ENCODE measurements around the gene TTC16. TPM values are rescaled to one million over a fixed set of nuclear protein-coding genes. Genes with fewer than 3 reads are reported as not detected.
A peak's percentile ranks its signal among the peaks of the same experiment; 100 is the strongest.

The TTC16 gene
- total and polyA plus RNA-seq, 2 donors (not counting 1 experiment from before 2014, with no cell fraction given): 0.25 TPM; not detected in 1

DNA sequence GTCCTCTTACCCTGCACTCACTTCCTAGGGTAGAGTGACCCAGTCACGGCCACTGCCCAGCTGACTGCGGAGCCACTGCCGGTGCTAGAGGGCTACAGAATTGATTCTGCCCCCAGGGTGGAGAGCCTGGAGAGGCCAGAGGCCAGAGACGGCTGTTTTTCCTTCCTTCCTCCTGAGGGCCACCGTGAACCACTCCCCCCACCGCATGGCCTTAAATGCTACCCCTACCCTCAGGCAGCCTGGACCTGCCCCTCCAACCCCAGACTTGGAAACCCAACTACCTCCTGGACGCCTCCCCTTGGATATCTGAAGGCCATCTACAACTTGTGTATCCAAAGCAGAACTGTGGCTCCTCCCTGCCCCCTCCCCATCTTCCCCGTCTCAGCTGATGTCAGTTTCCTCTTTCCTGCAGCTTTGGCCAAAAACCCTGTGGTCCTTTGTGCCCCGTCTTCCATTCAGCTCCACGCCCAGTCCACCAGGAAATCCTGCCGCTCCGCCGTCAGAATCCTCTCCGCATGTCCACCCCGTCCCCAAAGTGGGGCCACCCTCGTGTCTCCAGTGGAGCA, 46.3 kb downstream of the TTC16 start:
- DNase-seq: no peak
- H3K36me3 ChIP-seq (replicated peaks in 1 of 2; ENCODE audit: control extremely low read depth in 1 of 2, control insufficient read depth in 1 of 2, extremely low read depth in 1 of 2, insufficient read depth in 2 of 2, low read length in 1 of 2): peaks cover 0 to 78% of the 10 kb centered on the region in 2 experiments
- ChIA-PET CTCF (interaction anchor here (1.6 to 2.3 kb wide), 3 partner anchors 23 to 108 kb away, joined by 3 to 11 read pairs (median 5); partner anchors contain the start of gene CDK9), POLR2A (no interaction called here)
- TF ChIP-seq, protein P1, sequence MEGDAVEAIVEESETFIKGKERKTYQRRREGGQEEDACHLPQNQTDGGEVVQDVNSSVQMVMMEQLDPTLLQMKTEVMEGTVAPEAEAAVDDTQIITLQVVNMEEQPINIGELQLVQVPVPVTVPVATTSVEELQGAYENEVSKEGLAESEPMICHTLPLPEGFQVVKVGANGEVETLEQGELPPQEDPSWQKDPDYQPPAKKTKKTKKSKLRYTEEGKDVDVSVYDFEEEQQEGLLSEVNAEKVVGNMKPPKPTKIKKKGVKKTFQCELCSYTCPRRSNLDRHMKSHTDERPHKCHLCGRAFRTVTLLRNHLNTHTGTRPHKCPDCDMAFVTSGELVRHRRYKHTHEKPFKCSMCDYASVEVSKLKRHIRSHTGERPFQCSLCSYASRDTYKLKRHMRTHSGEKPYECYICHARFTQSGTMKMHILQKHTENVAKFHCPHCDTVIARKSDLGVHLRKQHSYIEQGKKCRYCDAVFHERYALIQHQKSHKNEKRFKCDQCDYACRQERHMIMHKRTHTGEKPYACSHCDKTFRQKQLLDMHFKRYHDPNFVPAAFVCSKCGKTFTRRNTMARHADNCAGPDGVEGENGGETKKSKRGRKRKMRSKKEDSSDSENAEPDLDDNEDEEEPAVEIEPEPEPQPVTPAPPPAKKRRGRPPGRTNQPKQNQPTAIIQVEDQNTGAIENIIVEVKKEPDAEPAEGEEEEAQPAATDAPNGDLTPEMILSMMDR (IDR thresholded peaks at IDR 0.05): no peak
- TF ChIP-seq EZH2 (IDR thresholded peaks at IDR 0.05; ENCODE audit: borderline replicate concordance, insufficient read depth, low read depth, low read length, poor library complexity, severe bottlenecking): no peak
- peaks cover 99% of the 10 kb centered on the region for H4K20me1 ChIP-seq (ENCODE audit: control insufficient read depth, insufficient read depth, low read length, poor library complexity, severe bottlenecking)
- H3K27me3 ChIP-seq (replicated peaks in 1 of 4; ENCODE audit: control extremely low read depth in 1 of 4, control insufficient read depth in 3 of 4, insufficient read depth in 4 of 4, low read length in 3 of 4): no peaks in the 10 kb centered on the region
- peaks cover 5 to 26% of the 10 kb centered on the region in 2 donors for H3K4me1 ChIP-seq (ENCODE audit: control insufficient read depth in 2 of 2, insufficient read depth in 2 of 2, low read length in 2 of 2)
- H3K27ac ChIP-seq (ENCODE audit: low read length in 2 of 2): peak overlapping the region in 1 of 2 donors; percentile 12
- H3K79me2 ChIP-seq (ENCODE audit: control insufficient read depth, insufficient read depth, low read length): peaks cover 97% of the 10 kb centered on the region
- Mint-ChIP-seq H3K9me3 (ENCODE audit: insufficient read depth) (no peaks in the 10 kb centered on the region), H3K4me1 (peaks cover 42% of the 10 kb centered on the region), H3K27ac (peak overlapping the region; percentile 54), H3K4me3 (no peak overlapping the region), H3K27me3 (no peaks in the 10 kb centered on the region)
- no peaks in the 10 kb centered on the region for H3K9me3 ChIP-seq (ENCODE audit: control extremely low read depth in 1 of 3, control insufficient read depth in 2 of 3, insufficient read depth in 1 of 3, low read length in 2 of 3)
- H3K4me3 ChIP-seq (ENCODE audit: control extremely low read depth in 1 of 5, extremely low read depth in 1 of 5, insufficient read depth in 1 of 5, low read depth in 2 of 5, low read length in 4 of 5): no peak overlapping the region
- intact Hi-C loops (cut with micrococcal nuclease): no loop called here
- 71% methylated on average over 16 of the region's 16 CpGs for WGBS (ENCODE audit: insufficient coverage)
- no peak overlapping the region for H3K4me2 ChIP-seq (replicated peaks; ENCODE audit: low read depth, low read length, poor library complexity, severe bottlenecking)
- H3K9ac ChIP-seq (ENCODE audit: low read length): no peak overlapping the region
- no peak for ATAC-seq (ENCODE audit: low read depth)
- H2AFZ ChIP-seq (ENCODE audit: insufficient read depth, low read depth, low read length, poor library complexity, severe bottlenecking): no peak overlapping the region

DNA sequence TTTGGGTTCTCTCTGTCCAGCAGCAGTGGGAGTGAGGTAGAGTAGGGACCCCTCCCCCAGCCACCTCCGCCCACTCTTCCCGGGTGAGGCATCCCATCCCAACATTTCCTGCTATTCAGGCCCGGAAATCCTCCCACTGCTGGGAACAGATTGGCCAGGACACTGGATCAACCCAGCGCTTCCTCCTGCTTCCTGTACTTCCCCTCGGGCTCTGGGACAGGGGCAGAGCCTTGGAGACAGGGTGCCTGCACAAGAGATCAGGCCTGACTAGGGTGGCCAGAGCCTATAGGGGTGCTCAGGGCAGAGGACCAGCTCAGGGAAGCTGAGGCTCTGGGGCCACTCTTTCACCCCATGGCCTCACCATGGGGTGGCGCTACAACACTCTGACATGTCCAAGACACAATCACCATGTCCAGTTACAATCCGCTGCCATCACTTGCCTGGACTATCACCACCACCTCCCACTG, 48.1 kb downstream of the TTC16 start:
- Histone ChIP-seq H3K4me3 (ENCODE audit: control extremely low read depth in 1 of 5, extremely low read depth in 1 of 5, insufficient read depth in 1 of 5, low read depth in 2 of 5, low read length in 4 of 5) (no peak overlapping the region), H3K27me3 (replicated peaks in 1 of 4; ENCODE audit: control extremely low read depth in 1 of 4, control insufficient read depth in 3 of 4, insufficient read depth in 4 of 4, low read length in 3 of 4) (no peaks in the 10 kb centered on the region), H3K36me3 (replicated peaks in 1 of 2; ENCODE audit: control extremely low read depth in 1 of 2, control insufficient read depth in 1 of 2, extremely low read depth in 1 of 2, insufficient read depth in 2 of 2, low read length in 1 of 2) (peaks cover 0 to 89% of the 10 kb centered on the region in 2 experiments), H4K20me1 (ENCODE audit: control insufficient read depth, insufficient read depth, low read length, poor library complexity, severe bottlenecking) (peaks cover 99% of the 10 kb centered on the region), H3K27ac (ENCODE audit: low read length in 2 of 2) (peak overlapping the region in 1 of 2 donors; percentile 45), H3K9ac (ENCODE audit: low read length) (no peak overlapping the region), H3K4me2 (replicated peaks; ENCODE audit: low read depth, low read length, poor library complexity, severe bottlenecking) (no peak overlapping the region), H2AFZ (ENCODE audit: insufficient read depth, low read depth, low read length, poor library complexity, severe bottlenecking) (no peak overlapping the region), H3K9me3 (ENCODE audit: control extremely low read depth in 1 of 3, control insufficient read depth in 2 of 3, insufficient read depth in 1 of 3, low read length in 2 of 3) (no peaks in the 10 kb centered on the region), H3K79me2 (ENCODE audit: control insufficient read depth, insufficient read depth, low read length) (peaks cover 98% of the 10 kb centered on the region), H3K4me1 (ENCODE audit: control insufficient read depth in 2 of 2, insufficient read depth in 2 of 2, low read length in 2 of 2) (peaks cover 22 to 44% of the 10 kb centered on the region in 2 donors)
- DNase-seq (peak; percentile 44), ATAC-seq (ENCODE audit: low read depth) (peak; percentile 39)
- H3K4me3 Mint-ChIP-seq: no peak overlapping the region
- TF ChIP-seq EZH2 (IDR thresholded peaks at IDR 0.05; ENCODE audit: borderline replicate concordance, insufficient read depth, low read depth, low read length, poor library complexity, severe bottlenecking): no peak
- TF ChIP-seq, protein P1 (IDR thresholded peaks at IDR 0.05): peak; percentile 34
- intact Hi-C loops (cut with micrococcal nuclease): no loop called here
- H3K27ac Mint-ChIP-seq: peak overlapping the region; percentile 73
- no peaks in the 10 kb centered on the region for H3K9me3 Mint-ChIP-seq (ENCODE audit: insufficient read depth)
- ChIA-PET POLR2A (no interaction called here), CTCF (interaction anchor here (0.6 to 3.6 kb wide), 10 partner anchors 12 to 161 kb away, joined by 3 to 25 read pairs (median 4); partner anchors contain the start of genes CDK9 and TOR2A)
- no peaks in the 10 kb centered on the region for H3K27me3 Mint-ChIP-seq
- H3K4me1 Mint-ChIP-seq: peaks cover 60% of the 10 kb centered on the region
- WGBS (ENCODE audit: insufficient coverage): 81% methylated on average over 7 of the region's 7 CpGs
